Measurements from ENCODE around the gene CDADC1. TPM values are rescaled to one million over a fixed set of nuclear protein-coding genes. Genes with fewer than 3 reads are reported as not detected.

Gene CDADC1
- total and polyA plus RNA-seq, 2 of the 13 experiments (the other 11 are each of a cell fraction or from before 2014, with no cell fraction given): 2.4 to 9.0 TPM

DNA sequence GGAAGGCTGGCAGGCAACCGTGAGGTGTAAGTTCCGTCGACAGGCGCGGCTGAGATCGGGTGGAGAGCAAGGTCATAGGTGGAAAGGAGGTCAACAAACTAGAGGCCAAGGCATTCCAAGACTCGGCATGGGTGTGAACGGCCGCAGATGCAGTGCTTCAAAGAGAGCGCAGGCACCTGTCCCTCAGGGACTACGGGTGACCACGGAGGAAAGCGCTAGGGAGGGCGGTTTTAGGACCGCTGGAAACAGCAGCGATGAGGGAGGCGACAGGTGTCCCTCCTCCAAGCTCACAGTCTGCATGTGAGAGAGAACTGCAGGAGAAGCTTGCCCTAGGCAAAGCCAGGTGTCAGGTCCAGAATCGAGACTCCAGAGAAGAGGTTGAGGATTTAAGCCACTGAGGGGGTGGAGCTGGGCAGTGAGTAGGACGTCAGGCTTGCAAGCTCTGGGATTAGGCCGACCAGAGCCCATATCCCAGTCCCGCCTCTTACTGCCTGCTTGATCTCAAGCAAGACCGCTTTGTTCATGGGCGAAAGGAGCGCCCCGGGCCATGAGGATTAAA is 29.2 kb upstream of the CDADC1 start:
- ATAC-seq (no peak), FAIRE-seq (no peak), DNase-seq (ENCODE audit: low spot score) (no peak)
- intact Hi-C loops (cut with micrococcal nuclease; ENCODE audit: unreplicated experiment) (no loop called here), in situ Hi-C loops (cut with HindIII; ENCODE audit: extremely low pct_ligation_motif_present, low pct_unique_long_range_greater_than_20kb) (no loop called here)
- 84% methylated on average over 25 of the region's 25 CpGs for WGBS (ENCODE audit: low lambda C conversion rate)
- Histone ChIP-seq H2AFZ (ENCODE audit: low read length) (no peak overlapping the region), H4K20me1 (ENCODE audit: insufficient read depth, low read length) (no peaks in the 10 kb centered on the region), H3K9ac (ENCODE audit: insufficient read depth, low read depth, low read length) (no peak overlapping the region), H3K36me3 (replicated peaks in 1 of 2; ENCODE audit: control insufficient read depth in 1 of 2, insufficient read depth in 2 of 2, low read length in 2 of 2) (no peaks in the 10 kb centered on the region), H3K27me3 (ENCODE audit: control insufficient read depth in 1 of 2, insufficient read depth in 2 of 2, low read length in 2 of 2) (no peaks in the 10 kb centered on the region), H3K9me3 (ENCODE audit: low read length) (no peaks in the 10 kb centered on the region), H3K4me3 (replicated peaks in 1 of 3; ENCODE audit: insufficient read depth in 1 of 3, low read depth in 2 of 3, low read length in 3 of 3) (no peak overlapping the region), H3K4me1 (ENCODE audit: insufficient read depth, low read length) (peaks cover 32% of the 10 kb centered on the region), H3K27ac (ENCODE audit: extremely low read length, insufficient read depth, low read length) (no peak overlapping the region), H3K79me2 (ENCODE audit: insufficient read depth, low read length) (no peaks in the 10 kb centered on the region), H3K4me2 (ENCODE audit: low read depth, low read length) (no peak overlapping the region)
- ChIA-PET POLR2A (no interaction called here), CTCF (ENCODE audit: low intra/inter-chr PET ratio, low total read pairs) (no interaction called here)
- TF ChIP-seq GABPA (IDR thresholded peaks at IDR 0.05; ENCODE audit: low read depth, low read length): no peak
- no peak for TF ChIP-seq GABPA (CRISPR knock-in tag; IDR thresholded peaks at IDR 0.05; ENCODE audit: low read depth)
- no peak for TF ChIP-seq PPARG (CRISPR knock-in tag; conservative IDR thresholded peaks at IDR 0.05)
- no peak for TF ChIP-seq SP2 (CRISPR knock-in tag; IDR thresholded peaks at IDR 0.05)
- TF ChIP-seq, protein P1, sequence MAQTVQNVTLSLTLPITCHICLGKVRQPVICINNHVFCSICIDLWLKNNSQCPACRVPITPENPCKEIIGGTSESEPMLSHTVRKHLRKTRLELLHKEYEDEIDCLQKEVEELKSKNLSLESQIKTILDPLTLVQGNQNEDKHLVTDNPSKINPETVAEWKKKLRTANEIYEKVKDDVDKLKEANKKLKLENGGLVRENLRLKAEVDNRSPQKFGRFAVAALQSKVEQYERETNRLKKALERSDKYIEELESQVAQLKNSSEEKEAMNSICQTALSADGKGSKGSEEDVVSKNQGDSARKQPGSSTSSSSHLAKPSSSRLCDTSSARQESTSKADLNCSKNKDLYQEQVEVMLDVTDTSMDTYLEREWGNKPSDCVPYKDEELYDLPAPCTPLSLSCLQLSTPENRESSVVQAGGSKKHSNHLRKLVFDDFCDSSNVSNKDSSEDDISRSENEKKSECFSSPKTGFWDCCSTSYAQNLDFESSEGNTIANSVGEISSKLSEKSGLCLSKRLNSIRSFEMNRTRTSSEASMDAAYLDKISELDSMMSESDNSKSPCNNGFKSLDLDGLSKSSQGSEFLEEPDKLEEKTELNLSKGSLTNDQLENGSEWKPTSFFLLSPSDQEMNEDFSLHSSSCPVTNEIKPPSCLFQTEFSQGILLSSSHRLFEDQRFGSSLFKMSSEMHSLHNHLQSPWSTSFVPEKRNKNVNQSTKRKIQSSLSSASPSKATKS (CRISPR knock-in tag; IDR thresholded peaks at IDR 0.05): no peak
- TF ChIP-seq, protein P2, sequence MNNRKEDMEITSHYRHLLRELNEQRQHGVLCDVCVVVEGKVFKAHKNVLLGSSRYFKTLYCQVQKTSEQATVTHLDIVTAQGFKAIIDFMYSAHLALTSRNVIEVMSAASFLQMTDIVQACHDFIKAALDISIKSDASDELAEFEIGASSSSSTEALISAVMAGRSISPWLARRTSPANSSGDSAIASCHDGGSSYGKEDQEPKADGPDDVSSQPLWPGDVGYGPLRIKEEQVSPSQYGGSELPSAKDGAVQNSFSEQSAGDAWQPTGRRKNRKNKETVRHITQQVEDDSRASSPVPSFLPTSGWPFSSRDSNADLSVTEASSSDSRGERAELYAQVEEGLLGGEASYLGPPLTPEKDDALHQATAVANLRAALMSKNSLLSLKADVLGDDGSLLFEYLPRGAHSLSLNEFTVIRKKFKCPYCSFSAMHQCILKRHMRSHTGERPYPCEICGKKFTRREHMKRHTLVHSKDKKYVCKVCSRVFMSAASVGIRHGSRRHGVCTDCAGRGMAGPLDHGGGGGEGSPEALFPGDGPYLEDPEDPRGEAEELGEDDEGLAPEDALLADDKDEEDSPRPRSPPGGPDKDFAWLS (CRISPR knock-in tag; IDR thresholded peaks at IDR 0.05; ENCODE audit: borderline replicate concordance): no peak
- no peak for TF ChIP-seq ZNF850 (CRISPR knock-in tag; conservative IDR thresholded peaks at IDR 0.05)
- BruUV-seq (replicated peaks): no TSS peak

All from HepG2 (cell line).